ENCODE data around the gene NME7.
A peak's percentile ranks its signal among the peaks of the same experiment; 100 is the strongest.
"Not testable (repeated sequence)": the region's sequence is repeated elsewhere in the genome, so short reads cannot be mapped to it uniquely, and the experiment has no call there.

The NME7 gene

DNA sequence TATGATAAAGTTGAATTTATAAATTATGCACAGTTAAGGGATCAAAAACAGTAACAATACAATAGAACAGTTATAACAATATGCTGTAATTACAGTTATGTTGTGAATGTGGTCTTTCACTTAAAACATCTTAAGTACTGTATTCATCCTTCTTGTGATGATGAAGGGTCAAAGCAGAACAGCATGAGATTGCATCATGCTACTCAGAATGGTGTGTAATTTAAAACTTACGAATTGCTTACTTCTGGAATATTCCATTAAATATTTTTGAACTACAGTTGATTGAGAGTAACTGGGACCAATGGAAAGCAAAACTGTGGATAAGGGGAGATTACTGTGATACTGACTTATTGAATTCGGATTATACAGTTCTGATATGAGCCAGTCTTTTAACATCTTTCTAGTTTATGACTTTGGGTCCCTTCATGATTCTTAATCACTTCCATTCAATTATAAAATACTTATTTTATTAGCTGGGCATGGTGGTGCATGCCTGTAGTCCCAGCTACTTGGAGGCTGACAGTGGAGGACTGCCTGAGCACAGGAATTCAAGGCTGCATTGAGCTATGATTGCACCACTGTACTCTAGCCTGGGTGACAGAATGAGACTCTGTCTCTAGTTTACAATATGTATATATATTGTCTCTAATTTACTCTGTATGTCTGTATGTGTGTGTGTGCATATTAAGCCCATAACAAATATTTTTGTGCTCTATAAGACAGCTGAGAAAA, 217.9 kb downstream of the NME7 start:
- DNase-seq: no peak

DNA sequence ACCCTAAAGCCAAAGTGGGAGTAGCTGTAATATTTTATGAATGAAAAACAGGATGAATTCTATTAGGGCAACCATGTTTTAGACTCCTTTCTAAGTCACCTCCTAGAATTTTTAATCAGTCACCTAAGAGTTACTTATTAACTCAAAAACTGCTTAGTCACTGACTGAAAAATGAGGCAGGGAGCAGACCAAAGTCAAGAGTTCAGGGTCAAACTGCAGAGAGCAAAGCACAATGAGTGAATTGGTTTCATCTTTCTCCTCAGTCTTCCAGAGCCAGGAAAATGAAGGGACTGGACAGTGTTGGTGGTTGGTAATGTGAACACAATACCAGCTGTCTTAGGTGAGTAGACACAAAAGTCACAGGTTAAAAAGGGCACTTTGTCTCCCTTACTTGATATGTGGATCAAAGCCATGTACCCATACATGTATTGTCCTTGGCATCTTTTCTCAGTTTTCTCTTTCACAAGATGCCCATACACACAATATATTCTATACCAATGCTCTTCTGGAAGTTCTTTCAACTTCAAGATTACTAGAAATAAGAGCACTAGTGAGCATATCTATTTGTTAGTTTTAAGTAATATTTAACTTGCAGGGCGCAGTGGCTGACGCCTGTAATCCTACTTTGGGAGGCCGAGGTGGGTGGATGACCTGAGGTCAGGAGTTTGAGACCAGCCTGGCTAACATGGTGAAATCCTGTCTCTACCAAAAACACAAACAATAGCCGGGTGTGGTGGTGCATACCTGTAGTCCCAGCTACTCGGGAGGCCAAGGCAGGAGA, 218.9 kb downstream of the NME7 start:
- no peak for DNase-seq

DNA sequence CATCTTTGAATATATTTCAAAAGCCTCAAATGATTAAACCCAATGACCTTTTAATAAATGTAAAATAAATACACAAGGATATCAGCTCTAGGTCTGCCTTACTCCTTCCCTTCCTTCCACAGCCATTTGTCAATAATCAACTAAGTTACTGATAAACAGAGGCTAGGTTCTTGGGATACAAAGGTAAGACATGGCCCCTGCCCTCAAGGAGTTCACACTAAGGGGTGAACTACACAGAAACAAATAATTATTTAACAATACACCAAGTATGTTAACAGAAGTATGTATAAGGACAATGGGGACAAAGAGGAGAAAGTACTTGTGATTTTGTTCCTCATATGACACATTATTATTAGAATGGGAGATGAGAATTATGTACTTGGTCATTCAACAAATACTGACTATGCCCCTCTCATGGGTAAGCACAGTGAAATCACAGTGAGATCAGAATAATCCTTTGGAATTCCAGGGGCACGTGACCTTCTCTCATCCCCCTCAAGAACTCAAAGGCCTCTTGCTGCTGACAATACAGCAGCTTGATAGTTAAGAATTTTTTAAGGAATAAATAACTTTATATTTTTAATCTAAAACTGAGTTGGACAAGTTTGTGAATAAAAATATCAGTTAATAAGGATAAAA, 220.9 kb downstream of the NME7 start:
- DNase-seq: no peak

DNA sequence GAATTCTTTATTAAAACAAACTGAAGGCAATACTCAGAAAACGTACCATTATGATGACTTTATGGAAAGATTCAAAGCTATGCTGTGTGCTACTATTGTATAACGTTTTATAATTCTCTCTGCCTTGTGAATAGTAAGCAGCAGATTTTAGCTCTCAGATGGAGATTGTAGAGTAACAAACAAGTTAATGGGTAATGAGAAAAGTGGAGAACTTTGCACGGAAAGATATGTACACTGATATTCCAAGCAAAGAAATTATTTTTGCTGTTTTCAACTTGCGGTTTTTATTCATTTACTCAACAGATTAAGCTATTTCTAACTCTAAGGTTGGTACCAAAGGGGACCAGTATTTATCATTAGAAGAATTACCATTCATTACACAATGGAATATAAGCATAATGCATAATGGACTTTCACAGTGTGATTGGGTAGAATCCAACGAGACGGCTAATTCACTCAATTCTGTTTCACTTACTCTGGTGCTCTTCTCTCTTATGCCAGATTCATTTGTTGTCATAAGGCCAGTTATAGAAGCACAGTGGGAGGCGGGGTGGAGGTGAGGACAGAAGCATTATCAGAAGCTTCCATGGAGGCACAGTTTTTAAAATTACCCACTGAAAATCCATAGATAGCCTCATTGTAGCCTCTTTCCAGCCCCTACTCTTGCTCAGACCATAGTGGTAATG, 222.5 kb downstream of the NME7 start:
- no peak for DNase-seq

DNA sequence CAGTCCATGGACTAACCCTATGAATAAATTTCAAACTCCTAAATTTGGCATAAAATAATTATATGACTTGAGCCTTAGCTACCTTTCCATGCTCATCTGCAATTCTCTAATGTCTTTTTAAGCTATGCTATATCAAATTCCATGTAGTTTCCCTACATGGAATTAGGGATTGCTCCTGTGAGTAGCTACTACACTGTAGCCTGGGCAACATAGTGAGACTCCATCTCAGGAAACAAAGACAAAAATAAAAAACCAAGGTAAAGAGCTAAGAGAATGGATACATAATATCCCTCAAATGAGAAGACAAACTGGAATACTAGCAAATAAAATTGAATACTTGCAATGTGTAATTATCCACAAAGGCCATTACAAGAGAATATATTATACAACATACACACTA, 223.6 kb downstream of the NME7 start:
- no peak for DNase-seq

DNA sequence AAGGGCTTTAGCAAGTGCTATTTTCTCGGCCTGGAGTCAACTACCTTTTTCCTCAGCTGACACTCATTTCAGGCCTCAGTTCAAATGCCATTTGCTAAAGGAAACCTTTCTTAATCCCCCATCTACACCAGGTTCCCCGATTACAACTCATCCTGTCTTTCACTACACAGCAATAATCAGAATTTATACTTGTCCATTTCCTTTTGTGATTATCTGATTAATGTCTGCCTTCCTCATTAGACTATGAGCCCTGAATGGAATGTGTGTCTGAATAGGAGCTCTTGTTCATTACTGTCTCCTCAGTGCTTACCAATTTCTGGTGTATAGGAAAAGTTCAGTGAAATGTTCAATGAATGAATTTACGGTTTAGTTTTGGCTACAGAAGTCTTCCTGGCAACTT, 224.3 kb downstream of the NME7 start:
- no peak for DNase-seq

DNA sequence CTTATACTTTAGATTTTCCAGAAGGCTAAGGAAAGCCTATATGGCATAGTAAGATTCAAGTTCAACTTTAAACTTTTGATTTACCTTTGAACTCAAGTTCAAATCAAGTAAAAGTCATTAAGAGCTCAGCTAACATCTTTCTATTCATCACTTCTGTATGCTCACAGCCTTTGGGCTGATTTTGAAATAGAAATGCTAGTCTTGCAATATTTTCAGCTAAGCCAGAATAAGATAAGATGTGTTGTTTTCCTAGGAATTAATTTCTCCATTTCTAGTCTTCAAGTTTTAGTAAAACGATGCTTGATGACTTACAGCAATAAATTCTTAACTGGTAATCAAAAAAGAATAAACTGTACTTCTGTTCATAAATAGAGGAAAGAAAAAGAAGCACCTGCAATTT, 225.5 kb downstream of the NME7 start:
- DNase-seq: no peak

DNA sequence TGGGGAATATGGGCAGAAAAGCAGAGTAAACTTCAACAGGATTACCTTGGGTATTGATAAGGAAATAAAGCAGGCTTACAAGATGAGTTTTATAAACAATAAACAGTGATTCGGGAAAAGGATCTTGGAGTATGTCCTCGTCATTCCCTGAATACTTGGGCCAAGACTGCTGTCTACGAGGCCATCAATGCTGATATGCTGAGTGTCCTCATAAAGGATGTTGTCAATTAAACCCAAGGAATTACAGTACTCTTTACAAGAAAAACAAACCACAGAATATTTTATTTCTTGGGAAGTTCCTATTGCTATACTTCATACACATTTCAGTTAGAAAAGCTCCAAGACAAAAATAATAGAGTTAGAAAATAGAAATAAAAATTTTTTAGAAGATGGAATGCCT, 226.2 kb downstream of the NME7 start:
- no peak for DNase-seq

DNA sequence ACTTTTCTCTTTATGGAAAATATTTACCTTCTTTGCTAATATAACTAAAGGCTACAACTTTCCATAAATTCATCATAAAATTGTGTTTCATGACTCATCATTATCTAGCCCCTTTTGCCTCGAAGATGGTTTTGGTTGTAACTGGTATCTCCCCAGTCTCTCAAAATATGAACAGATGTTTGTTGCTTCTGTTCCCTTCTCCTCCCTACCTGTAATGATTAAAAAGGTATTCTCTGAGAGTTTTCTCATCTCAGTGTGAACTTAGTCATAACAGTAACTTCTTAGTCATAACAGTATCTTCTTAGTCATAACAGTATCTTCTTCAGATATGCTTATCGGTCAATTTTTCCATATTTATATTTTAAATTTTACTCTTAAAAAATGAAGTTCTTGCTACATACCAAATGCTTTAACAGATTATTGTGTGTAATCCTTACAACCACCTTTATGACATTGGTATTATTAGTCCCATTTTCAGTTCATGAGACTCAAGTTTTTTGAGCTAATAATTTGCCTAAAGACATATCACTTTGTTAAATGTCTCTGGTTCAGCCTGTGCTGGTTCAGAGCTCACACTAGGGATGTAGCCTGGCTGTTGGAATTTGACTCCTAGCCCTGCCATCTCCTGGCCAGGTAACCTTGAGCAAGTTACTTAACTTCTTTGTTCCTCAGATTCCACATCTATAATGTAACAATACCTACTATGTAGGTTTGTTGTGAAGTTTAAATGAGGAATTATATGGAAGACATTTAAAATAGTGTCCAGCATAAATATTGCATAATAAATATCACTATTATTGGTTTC, 228.5 kb downstream of the NME7 start:
- DNase-seq: no peak

DNA sequence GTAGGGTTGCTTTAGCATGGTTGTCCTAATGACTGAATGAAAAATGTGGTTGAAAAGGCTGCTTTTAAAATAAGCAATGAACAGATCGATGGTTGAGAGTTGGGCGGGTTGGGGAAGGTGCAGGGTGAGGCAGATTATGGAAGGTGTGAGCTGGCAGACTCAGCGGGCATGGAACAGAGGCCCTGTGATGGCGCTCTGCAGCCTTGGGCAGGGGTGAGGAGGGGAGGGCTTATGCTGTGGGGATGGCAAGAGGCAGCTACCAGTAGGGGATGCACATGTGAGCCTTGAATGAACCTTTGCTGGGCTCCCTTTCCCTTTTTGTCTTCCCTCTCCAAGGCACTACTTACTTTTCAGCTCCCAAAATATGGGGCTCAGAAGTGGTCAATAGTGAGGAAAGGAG, 230.2 kb downstream of the NME7 start:
- DNase-seq: no peak

DNA sequence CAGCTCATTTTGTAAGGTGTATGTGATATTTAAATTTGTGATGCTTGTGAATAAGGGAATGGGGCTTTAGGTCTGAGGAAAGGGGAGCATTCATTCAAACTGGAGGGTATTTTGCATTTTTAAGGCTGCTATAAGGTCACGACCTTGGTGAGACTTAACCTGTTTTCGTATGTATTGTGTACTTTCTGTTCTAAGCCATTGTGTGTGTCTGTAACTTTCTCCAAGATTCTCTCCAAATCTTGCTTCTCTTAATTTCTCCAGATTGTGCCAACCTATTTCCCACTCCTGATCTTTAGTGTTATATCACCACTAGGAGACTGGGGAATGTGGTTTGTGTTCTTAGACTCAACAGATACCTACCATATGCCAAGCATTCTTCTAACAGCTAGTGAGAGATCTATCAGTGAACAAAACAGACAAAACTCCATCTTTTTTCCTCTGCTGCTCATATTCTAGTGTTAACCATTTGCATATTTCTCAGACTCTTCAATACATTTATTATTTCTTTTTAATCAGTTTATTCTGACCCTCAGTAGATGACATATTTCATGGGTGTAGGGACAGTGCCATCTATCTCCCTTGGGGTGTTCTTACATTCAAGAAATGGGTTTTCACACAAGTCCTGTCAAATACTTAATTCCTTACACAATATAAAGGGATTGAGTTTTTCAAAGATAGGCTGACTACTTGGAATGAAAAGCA, 233.6 kb downstream of the NME7 start:
- peak; percentile 37 for DNase-seq

DNA sequence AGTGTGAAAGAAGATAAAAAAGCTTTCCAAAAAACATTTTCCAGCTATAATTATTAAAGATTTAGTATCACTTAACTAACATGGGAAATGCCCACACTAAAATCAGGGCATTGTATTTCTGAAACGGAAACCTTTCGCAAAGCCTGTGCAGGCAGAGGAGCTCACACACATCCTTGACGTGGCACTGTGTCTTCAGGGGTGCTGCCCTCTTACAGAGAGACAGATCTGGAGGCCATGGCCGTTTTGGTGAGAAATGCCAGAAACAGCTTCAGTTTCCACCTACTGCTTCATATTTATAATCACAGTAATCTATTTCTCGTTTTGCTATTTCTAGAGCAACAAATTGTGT, 234.4 kb downstream of the NME7 start:
- DNase-seq: no peak

DNA sequence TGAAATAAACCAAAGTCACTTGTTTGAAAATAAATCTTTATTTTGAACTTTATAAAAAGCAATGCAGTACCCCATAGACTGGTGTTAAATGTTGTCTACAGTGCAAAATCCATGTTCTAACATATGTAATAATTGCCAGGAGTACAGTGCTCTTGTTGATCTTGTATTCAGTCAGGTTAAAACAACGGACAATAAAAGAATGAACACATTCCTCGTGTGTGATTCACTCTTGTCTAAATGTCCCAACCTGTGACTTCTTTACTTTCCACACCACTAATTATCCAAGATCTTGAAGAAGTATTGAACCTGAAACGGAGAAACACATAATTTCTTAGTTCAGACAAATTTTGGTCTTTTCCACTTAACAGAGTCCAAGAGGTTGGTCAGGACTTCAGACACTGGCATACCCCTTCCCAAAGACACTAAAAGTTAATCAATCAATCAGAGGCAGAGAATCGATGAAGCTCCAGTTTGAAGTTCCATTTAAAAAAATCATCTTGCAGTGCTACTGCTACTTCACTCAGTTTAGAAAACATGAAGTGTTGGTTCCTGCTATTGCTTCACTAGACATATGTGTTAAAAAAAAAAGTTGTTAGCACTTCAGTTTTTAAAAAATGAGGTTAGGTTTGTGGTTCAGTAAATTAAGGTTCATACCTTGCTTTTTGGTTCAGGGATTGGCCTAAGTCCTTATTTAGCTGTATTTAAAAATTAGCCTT, 234.9 kb downstream of the NME7 start:
- DNase-seq: no peak

DNA sequence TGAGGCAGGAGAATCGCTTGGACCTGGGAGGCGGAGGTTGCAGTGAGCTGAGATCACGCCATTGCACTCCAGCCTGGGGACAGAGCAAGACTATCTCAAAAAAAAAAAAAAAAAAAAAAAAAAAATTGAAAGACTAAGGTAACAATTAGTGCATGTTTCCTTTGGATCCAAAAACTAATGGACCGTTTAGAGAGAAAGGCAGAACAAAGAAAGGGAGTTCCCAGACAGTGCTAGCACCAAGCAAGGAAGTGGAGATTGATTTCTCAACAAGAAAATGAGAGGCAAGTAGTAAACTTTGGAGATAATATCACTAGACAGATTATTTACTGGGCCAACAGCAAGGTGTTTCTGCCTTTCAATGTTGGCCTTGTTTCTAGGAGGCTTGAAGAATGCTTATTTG, 236.9 kb downstream of the NME7 start:
- DNase-seq: no peak

DNA sequence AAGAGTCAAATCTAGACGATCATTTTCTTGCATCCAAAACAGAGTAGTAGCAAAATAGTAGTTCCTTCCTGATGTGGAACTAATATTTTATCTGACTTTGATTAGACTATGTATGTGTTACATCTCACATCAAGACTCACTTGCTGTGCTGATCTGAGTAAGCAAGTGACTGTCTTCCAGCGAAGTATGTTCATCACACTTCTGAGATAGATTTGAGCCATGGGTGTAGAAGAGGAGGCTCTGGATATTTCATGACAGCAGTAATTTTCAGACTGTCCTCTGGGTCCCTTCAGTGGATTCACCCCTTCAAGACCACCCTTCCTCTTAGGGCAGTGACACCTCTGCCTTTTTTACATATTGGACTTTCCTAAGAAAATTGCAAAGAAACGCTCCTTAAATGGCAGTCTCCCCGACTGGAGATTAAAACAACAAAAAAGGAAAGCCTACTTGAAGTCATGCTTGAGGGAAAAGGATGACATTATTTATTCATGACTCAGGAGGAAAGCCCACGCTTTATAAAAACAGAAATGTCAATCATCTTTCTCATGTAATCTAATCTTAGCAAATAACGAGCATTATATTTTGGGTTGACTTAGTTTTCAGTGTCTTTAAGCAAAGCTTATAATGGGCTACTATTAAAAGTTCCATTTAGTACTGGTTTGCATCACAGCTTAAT, 238.3 kb downstream of the NME7 start:
- no peak for DNase-seq

DNA sequence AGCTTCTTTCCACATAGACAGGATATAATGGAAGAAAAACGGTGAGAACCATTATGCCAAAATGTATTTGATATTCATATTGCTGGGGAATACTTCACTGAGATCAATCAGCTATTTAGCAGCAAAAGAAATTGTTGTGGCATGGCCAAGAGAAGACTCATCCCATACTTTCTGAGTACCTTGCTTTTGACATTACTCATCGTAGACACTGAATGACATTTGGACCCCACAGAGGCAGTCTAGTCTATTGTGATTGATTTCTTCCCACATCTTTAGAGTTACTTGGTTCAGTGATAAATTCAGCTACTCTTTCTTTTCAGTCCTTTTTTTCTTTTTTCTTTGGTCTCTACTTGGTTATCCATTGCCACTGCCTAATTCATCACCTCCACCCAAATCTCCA, 239.0 kb downstream of the NME7 start:
- no peak for DNase-seq

DNA sequence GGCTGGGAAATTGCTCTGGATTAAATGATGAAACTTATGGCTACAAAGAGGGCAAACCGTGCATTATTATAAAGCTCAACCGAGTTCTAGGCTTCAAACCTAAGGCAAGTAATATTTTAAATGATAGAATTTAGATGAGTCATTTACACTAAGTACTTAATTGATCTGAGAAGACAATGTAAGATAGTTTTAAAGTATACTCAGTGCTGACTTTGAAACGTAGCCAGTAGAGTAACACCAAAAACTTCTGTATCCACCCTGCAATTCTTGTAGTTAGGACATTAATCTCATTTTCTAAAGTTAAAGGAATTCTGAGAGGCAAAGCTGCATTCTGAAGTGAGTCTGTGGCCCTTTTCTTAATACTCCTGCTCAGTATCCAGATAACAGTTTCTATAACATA, 240.3 kb downstream of the NME7 start:
- no peak for DNase-seq

DNA sequence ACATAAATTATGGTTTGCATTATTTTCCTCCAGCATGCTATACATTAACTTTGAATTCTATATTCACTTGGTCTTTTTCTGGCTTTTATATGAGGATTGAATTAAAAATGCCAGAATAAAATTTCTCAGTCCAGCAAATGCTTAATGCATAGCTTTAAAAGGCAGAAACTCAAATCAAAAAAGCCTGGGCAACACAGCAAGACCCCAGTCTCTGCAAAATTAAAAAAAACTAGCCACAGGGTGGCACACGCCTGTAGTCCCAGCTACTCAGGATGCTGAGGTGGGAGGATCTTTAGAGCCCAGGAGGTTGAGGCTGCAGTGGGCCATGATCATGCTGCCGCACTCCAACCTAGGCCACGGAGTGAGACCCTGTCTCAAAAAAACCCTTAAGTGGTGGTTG, 241.3 kb downstream of the NME7 start:
- no peak for DNase-seq

DNA sequence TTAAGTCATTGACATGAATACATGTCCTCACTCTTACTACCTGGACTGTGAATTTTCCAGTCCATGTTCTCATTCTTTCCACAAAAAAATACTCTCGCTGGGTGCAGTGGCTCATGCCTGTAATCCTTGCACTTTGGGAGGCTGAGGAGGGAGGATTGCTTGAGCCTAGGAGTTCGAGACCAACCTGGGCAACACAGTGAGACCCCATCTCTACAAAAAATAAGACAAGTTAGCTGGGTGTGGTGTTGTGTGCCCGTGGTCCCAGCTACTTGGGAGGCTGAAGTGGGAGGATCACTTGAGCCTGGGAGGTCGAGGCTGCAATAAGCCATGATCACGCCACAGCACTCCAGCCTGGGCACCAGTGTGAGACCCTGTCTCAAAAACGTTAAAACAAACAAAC, 242.0 kb downstream of the NME7 start:
- not testable (repeated sequence) for DNase-seq

DNA sequence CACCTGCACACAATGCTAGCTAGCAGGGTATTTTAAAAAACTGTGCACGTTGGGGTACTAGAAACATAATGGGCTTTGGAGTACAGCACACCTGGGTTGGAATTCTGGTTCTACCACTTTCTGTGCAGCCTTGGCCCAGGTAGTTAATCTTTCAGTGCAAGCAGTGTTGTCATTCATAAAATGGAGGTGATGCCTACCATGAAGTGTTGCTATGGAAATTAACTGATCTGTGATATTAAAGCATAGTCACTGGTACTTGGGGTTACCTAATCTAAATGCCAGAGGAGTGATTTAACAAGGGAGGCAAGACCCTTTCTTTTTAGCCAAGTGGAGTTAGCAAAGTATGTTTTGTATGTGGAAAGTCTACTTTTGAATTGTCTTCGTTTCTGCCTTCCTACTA, 243.1 kb downstream of the NME7 start:
- no peak for DNase-seq

DNA sequence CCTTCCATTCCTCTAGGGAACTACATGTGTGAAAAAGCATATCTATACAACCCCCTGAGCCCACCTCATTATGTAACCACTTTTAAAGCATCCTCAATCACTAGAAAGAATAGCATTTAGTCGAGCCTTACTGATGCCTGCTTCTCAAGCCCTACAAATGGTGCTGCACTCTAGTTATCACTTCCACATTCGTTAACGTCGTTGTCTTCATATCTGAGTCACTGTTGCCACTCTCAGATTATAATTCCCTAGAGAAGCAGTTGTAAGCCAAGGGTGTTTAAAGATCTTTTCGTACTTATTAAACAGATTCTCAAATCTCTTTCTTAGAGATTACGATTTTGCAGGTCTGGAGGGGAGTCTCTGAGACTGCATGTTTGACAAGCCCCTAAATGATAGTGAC, 244.6 kb downstream of the NME7 start:
- no peak for DNase-seq

All from OCI-M1 (cell line).